GM19099 (cell line): Measurements from ENCODE around the gene VAPA.

Experiments
- POLR2A ChIP-seq: IDR thresholded peaks from 3 replicates; pipeline ENCODE4 v1.6.1; 2011; ENCODE audit warnings: low read depth; ENCODE audit not compliant: insufficient read length; ENCODE audit errors: extremely low read depth

The VAPA gene

DNA sequence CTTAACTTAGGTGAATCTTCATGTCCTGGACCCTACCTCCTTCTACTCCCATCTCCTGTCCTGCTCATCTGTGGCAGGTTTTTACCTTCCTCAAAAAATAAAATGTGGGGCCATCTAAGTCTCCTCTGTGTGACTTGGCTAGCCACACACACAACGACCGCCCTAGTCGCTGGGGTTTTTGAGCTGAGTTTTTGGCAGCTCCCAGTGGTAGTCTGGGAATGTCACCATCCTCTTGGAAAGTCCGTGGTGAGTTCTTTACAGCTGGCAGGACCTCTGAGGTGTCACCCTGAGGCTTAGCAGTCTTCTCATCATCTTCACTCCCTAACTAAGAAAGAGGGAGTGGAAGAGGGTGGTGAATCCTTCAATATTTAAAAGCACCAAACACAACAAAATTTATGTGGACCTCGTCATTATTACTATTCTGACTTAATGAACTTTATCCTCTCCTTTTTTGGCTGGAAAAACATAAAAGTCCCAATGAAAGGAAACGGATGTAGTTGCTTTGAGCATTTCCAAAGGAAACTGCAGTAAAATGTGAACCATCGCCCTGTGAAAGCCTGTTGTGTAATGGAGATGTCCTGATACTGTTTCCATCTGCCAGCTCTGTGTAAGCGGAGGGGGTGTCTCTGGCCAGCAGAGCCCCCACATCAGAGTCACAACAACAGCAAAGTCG is 78.6 kb downstream of the VAPA start:
- TF ChIP-seq POLR2A: no peak

DNA sequence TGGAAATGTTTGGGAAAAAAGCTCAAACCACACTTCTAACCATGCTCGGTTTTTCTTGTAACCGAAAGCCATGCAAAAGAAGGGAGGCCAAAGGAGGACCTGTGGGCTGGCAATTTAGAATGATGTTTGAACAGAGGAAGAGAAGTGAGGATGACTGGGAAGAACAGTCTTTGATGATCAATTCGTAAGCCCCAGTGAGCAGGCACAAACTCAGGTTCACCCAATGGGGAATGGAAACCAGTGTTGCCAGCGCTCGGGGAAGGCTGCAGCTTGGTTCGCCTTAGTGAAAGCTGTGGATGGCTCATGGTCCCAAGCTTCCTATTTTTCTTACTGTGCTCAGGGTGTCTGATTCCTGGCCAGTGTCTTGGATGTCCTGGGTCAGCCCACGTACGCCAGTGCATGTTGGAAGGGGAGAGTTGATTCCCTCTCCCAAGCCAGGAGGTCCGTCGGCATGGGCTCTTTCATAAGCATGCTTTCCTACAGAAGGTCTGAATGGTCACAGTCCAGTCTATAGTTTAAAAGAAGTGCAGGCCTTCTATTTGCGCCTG is 79.2 kb downstream of the VAPA start:
- TF ChIP-seq POLR2A: no peak

DNA sequence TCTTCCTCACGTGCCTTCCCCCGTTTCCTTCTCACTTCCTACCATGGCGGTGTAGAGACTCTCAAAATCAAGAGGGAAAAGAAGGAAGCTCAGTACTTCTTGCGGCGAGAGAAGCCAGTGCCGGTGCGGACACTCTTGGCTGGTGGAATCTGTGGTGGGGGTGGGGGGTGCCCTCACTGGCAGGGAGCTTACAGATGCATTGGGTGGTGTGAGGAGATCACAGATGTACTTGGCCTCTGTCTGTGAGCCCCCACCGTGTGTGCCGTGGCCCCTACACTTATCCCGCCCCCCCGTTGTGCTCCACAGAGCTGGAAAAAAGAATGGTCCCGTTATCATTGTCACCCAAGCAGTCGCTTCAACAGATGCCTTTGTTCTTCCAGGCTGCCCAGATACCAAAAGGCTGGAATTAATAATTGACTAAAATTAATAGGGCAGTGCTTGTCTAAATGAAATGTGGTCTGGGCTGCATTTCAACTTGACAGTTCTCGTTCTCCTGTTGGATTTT is 79.8 kb downstream of the VAPA start:
- TF ChIP-seq POLR2A: no peak

- TF ChIP-seq POLR2A: no peak
Observed at GRCh38 chr18:9994026-9994570, 80.3 kb downstream of the VAPA start.

DNA sequence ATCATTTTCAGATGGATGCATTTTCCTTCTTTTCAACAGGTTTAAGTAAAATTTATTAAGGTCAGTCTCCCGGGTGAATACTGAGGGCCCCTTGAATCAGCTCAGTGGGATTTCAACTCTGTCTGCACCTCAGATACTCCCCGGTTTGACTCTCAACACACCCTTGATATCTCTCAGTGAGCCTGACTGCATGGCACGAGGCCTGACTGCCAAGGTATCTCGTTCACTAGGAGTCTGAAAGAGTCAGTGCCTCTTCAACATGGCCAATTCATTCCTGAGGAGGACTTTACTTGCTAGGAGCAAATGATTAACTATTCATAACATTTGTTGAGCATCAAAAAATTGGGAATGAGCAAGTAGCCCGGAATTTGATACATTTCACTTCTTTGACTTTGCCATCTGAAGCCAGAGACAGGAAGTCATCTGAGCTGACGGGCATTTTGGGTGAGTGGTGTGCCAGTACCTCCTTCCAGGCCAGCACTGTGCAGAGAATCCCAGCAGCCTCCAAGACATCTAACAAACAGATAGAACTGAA is 81.0 kb downstream of the VAPA start:
- TF ChIP-seq POLR2A: no peak

DNA sequence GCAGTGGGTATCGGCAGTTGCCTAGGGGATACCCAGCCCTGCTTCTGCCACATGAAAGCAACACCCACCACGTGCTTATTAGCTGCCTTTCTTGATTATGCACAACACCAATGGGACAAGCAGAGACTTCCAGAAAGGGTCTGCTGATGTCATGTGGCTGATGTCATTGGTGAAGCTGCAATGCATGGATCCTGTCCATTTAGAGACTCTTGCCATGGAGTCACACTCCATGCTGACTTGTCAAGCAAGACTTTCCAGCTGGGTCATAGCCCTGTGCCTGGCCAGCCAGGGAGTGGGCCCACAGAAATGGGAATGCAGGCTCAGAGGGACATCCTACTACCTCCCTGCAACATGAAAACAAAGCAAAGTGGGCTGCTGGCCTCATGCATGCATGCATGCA is 81.8 kb downstream of the VAPA start:
- no peak for TF ChIP-seq POLR2A

- TF ChIP-seq POLR2A: no peak
Observed at GRCh38 chr18:9996094-9996493, 82.3 kb downstream of the VAPA start.

DNA sequence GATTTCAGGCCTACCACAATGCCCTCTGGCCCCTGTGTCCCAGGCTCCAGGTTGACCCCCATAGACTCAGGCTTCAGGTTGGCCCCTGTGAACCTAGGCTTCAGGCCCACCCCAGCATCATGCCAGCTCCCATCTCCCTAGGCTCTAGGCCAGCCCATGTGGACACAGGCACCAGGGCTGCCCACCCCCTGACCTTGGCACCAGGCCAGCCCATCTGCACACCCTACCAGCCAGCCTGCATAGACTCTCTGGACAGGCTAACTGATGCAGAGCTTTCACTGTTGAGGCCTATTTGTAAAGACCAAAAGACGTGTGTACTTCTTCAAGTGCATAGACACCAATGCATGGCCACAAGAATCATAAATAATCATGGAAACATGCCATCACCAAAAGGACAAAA is 83.9 kb downstream of the VAPA start:
- no peak for TF ChIP-seq POLR2A

DNA sequence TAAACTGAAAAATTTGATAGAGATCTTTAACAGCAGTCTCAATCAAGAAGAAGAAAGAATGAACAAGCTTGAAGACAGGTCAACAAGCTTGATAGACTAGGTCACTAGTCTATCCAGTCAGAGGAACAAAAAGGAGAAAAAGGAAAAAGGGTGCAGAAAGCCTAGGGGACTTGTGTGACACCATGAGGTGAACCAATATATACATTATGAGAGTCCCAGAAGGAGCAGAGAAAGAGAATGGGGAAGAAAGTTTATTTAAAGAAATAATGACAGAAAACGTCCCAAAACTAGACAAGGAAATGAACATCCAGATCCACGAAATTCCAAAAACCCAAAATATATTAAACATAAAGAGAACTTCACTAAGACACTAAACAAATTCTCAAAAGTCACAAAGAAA is 84.5 kb downstream of the VAPA start:
- no peak for TF ChIP-seq POLR2A

DNA sequence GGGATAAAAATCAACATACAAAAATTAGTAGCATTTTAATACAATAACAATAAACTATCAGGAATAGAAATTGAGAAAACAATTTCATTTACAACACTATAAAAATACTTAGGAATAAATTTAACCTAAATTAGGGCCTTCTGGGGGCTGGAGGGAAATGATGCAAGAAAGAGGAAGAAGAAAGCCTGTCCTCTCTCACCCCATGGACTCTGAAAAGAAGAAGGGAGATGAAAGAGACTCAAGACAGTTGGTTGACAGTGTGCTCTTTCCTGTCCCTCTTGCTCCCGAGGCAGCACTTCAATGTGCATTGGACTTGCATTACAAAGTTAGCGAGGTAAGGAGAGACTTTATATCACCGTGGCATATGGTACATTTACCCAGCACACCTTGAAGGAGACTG is 88.5 kb downstream of the VAPA start:
- no peak for TF ChIP-seq POLR2A

GRCh38 chr18:10003281-10003680 is 89.5 kb downstream of the VAPA start:
- TF ChIP-seq POLR2A: no peak

DNA sequence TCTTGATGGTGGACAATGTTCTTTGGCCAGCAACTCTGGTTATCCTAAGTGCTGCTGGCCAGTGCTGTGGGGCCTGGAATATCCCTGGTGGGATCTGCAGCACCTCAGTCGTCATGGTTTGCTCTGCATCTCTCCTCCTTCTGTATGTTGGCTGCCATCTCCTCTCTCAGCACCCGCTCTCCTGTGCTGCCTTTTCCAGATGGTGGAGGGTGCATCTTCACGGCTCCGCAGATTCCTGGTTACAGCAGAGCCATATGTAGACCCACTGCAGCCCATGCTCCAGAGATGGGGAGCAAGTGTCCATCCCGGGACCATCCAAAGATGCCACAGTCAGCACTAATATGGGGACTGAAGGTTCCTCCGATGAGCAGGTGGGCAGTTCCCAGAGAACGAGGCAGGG is 90.0 kb downstream of the VAPA start:
- no peak for TF ChIP-seq POLR2A

DNA sequence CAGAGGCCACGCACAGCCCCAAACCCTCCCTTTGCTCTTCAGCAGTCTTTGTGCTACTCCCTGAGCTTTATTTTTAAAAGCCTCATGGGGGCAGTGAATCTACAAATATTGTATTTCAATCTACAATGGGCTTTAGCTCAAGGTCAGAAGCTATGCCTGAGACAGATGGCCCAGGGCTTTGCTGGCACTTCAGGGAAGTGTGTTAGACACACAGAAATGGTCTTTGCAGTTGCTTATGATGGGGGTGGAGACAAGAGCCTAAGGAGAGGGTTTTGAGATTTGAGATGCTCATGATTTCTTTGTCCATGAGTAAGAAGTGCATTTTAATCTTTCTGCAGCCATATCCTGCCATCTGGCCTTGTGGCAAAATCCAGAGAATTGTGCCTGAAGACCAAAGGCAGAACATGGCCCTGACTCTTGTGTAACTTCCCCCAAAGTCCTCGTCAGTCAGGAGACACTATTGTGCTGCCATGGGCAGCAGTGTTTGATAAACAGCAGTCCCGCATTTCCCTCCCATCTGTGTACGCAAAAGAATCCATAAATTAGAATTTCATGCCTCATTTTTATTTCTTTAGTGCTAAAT is 92.6 kb downstream of the VAPA start:
- no peak for TF ChIP-seq POLR2A

DNA sequence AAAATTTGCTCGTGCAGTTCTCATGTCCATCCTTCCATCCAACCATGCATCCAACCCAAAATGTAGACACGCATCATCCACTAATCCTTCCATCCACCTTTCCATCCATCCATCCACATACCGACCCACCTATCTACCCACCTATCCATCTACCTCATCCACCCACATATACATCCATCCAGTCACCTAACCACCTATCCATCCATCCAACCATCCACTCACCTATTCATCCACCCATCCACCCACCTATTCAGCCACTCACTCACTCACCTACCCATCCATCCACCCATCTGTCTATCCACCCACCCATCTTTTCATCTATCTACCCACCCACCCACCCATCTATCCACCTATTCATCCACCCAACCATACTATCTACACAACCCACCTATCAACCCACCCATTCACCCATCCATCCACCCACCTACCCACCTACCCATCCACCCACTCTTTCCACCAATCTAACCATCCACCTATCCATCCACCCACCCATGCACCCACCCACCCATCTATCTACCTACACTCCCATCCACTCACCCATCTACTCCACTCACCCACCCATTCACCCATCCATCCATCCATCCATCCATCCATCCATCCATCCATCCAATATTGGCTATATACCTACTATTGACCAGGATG is 94.3 kb downstream of the VAPA start:
- no peak for TF ChIP-seq POLR2A
